GM20431 (cell line): Measurements from ENCODE around the gene ARSJ.

Source experiments
- in situ Hi-C: fragments of 300-500 bp; cut with MseI, MboI; formaldehyde crosslinking; loops from one replicate; pipeline ENCODE4 v1.15.0; 2020; ENCODE audit warnings: low sequenced_read_pairs; ENCODE audit not compliant: unreplicated experiment

ARSJ gene

GRCh38 chr4:113960684-113961321 lies 18.6 kb downstream of the ARSJ start:
- in situ Hi-C loops: no loop called here

GRCh38 chr4:113959539-113959937 lies 19.9 kb downstream of the ARSJ start:
- in situ Hi-C loops: no loop called here

- in situ Hi-C loops: no loop called here
Measured at GRCh38 chr4:113958766-113959538, 20.5 kb downstream of the ARSJ start.

- in situ Hi-C loops: no loop called here
Measured at GRCh38 chr4:113957956-113958355, 21.5 kb downstream of the ARSJ start.

GRCh38 chr4:113955948-113956347 lies 23.5 kb downstream of the ARSJ start:
- in situ Hi-C loops: no loop called here

GRCh38 chr4:113955411-113955810 lies 24.0 kb downstream of the ARSJ start:
- in situ Hi-C loops: no loop called here

GRCh38 chr4:113953888-113954287 lies 25.6 kb downstream of the ARSJ start:
- in situ Hi-C loops: no loop called here

GRCh38 chr4:113952452-113953029 lies 26.9 kb downstream of the ARSJ start:
- in situ Hi-C loops: no loop called here

GRCh38 chr4:113951263-113951662 lies 28.2 kb downstream of the ARSJ start:
- in situ Hi-C loops: no loop called here

GRCh38 chr4:113950207-113950606 lies 29.2 kb downstream of the ARSJ start:
- in situ Hi-C loops: no loop called here

- in situ Hi-C loops: loop anchor here (25.0 kb wide), 2 partner anchors 440 to 560 kb away; no protein-coding TSS in a partner anchor
Measured at GRCh38 chr4:113947484-113947883, 32.0 kb downstream of the ARSJ start.

- in situ Hi-C loops: loop anchor here (25.0 kb wide), 2 partner anchors 441 to 559 kb away; no protein-coding TSS in a partner anchor
Measured at GRCh38 chr4:113945906-113946305, 33.5 kb downstream of the ARSJ start.

- in situ Hi-C loops: loop anchor here (25.0 kb wide), 2 partner anchors 443 to 557 kb away; no protein-coding TSS in a partner anchor
Measured at GRCh38 chr4:113943863-113944262, 35.6 kb downstream of the ARSJ start.

GRCh38 chr4:113943085-113943484 lies 36.4 kb downstream of the ARSJ start:
- in situ Hi-C loops: loop anchor here (25.0 kb wide), 2 partner anchors 444 to 556 kb away; no protein-coding TSS in a partner anchor

GRCh38 chr4:113941836-113942235 lies 37.6 kb downstream of the ARSJ start:
- in situ Hi-C loops: loop anchor here (25.0 kb wide), 2 partner anchors 445 to 555 kb away; no protein-coding TSS in a partner anchor

- in situ Hi-C loops: loop anchor here (25.0 kb wide), 2 partner anchors 447 to 553 kb away; no protein-coding TSS in a partner anchor
Measured at GRCh38 chr4:113940103-113940502, 39.3 kb downstream of the ARSJ start.

GRCh38 chr4:113935190-113935589 lies 44.3 kb downstream of the ARSJ start:
- in situ Hi-C loops: loop anchor here (25.0 kb wide), 2 partner anchors 452 to 548 kb away; no protein-coding TSS in a partner anchor

- in situ Hi-C loops: loop anchor here (25.0 kb wide), 2 partner anchors 463 to 537 kb away; no protein-coding TSS in a partner anchor
Measured at GRCh38 chr4:113924706-113925105, 54.7 kb downstream of the ARSJ start.

GRCh38 chr4:113921089-113921794 lies 58.2 kb downstream of the ARSJ start:
- in situ Hi-C loops: no loop called here

GRCh38 chr4:113919611-113920010 lies 59.8 kb downstream of the ARSJ start:
- in situ Hi-C loops: no loop called here
